GM23248 (cell line): Measurements from ENCODE around the gene CACNA1C. TPM values are rescaled to one million over a fixed set of nuclear protein-coding genes. Genes with fewer than 3 reads are reported as not detected.

Source experiments
- DNase-seq: peaks from one replicate; pipeline ENCODE4 v3.0.0-alpha.2; 2015
- H2AFZ ChIP-seq: fragments of 200-600 bp; sonication (generic); 2 replicates; pipeline ENCODE4 v1.6.1; 2016; ENCODE audit warnings: antibody characterized with exemption
- H3F3A ChIP-seq: fragments of 200-600 bp; sonication (generic); 2 replicates; pipeline ENCODE4 v1.6.1; 2016; ENCODE audit warnings: mild to moderate bottlenecking, antibody characterized with exemption, mixed run types; ENCODE audit not compliant: insufficient read depth
- H3K27ac ChIP-seq: fragments of 200-600 bp; sonication (generic); 2 replicates; pipeline ENCODE4 v1.5.1; 2016; ENCODE audit warnings: mild to moderate bottlenecking
- H3K27me3 ChIP-seq: fragments of 200-600 bp; sonication (generic); replicated peaks from 2 replicates; pipeline ENCODE4 v1.6.1; 2016; ENCODE audit warnings: mild to moderate bottlenecking; ENCODE audit not compliant: insufficient read depth
- H3K36me3 ChIP-seq: fragments of 200-600 bp; sonication (generic); 2 replicates; pipeline ENCODE4 v1.6.1; 2016; ENCODE audit warnings: low read depth, mild to moderate bottlenecking
- H3K4me1 ChIP-seq: fragments of 200-600 bp; sonication (generic); 2 replicates; pipeline ENCODE4 v1.6.1; 2016; ENCODE audit warnings: mild to moderate bottlenecking; ENCODE audit not compliant: insufficient read depth
- H3K4me2 ChIP-seq: fragments of 200-600 bp; sonication (generic); one replicate; pipeline ENCODE4 v1.6.1; 2016; ENCODE audit warnings: mild to moderate bottlenecking; ENCODE audit not compliant: unreplicated experiment
- H3K4me3 ChIP-seq: fragments of 200-600 bp; sonication (generic); 2 replicates; pipeline ENCODE4 v1.5.1; 2016; ENCODE audit warnings: mild to moderate bottlenecking
- H3K79me2 ChIP-seq: fragments of 200-600 bp; sonication (generic); 2 replicates; pipeline ENCODE4 v1.6.1; 2016; ENCODE audit warnings: mild to moderate bottlenecking; ENCODE audit not compliant: insufficient read depth
- H3K9ac ChIP-seq: fragments of 200-600 bp; sonication (generic); 2 replicates; pipeline ENCODE4 v1.6.1; 2016; ENCODE audit warnings: mild to moderate bottlenecking
- H3K9me2 ChIP-seq: fragments of 200-600 bp; sonication (generic); 2 replicates; pipeline ENCODE4 v1.6.1; 2016; ENCODE audit warnings: mixed run types, mild to moderate bottlenecking, moderate library complexity; ENCODE audit not compliant: insufficient read depth
- H3K9me3 ChIP-seq: fragments of 200-600 bp; sonication (generic); one replicate; pipeline ENCODE4 v1.6.1; 2017; ENCODE audit warnings: low read depth
- H4K20me1 ChIP-seq: fragments of 200-600 bp; sonication (generic); 2 replicates; pipeline ENCODE4 v1.6.0; 2016; ENCODE audit not compliant: insufficient read depth
- EZH2 ChIP-seq: fragments of 200-600 bp; sonication (generic); IDR thresholded peaks from 2 replicates; pipeline ENCODE4 v1.6.1; 2018; ENCODE audit warnings: antibody characterized with exemption, mild to moderate bottlenecking; ENCODE audit not compliant: insufficient read depth, poor library complexity, severe bottlenecking
- EZH2phosphoT487 ChIP-seq: fragments of 200-600 bp; sonication (generic); IDR thresholded peaks from 2 replicates; pipeline ENCODE4 v1.6.1; 2018; ENCODE audit warnings: antibody characterized with exemption, moderate library complexity, mild to moderate bottlenecking, low read depth; ENCODE audit not compliant: insufficient read depth
- WGBS, 2 experiments: methylation state at CpG; one replicate each; pipeline ENCODE4 v1.1.6; 2015 to 2017; ENCODE audit warnings: low lambda C conversion rate in 2 of 2, low coverage in 1 of 2; ENCODE audit errors: missing lambda C conversion rate in 2 of 2; 5-methylcytosine and 5-hydroxymethylcytosine counted together
- in situ Hi-C: fragments of 300-500 bp; cut with MboI; formaldehyde crosslinking; loops from 2 replicates; pipeline ENCODE4 v1.15.0; 2020
- polyA plus RNA-seq: library from polyadenylated mRNA; unstranded; fragments of >200 nt; fragmentation: Nextera tagmentation; extraction: Ambion mirVana; gene quantifications from 2 replicates; pipeline ENCODE4 v1.2.1, GENCODE V29; 2016
- total RNA-seq: library from RNA; depleted of rRNA; stranded (reverse); fragments of >200 nt; shearing (Covaris generic); gene quantifications from 2 replicates; pipeline ENCODE4 v1.2.3, GENCODE V29; 2014

The CACNA1C gene
- total and polyA plus RNA-seq, 2 experiments from 2014 or later = 4.9 to 11.5 TPM

- DNase-seq = no peak
- peaks cover 62% of the 10 kb centered on the region for H3K79me2 ChIP-seq
- H3K9me3 ChIP-seq = no peaks in the 10 kb centered on the region
- H3K27me3 ChIP-seq = no peaks in the 10 kb centered on the region
- no peak overlapping the region for H3K27ac ChIP-seq
- peaks cover 78% of the 10 kb centered on the region for H3K4me1 ChIP-seq
- in situ Hi-C loops = no loop called here
- peaks cover 56% of the 10 kb centered on the region for H3F3A ChIP-seq
- H3K9ac ChIP-seq = no peak overlapping the region
- H3K4me2 ChIP-seq = peak overlapping the region; percentile 22
- no peak overlapping the region for H2AFZ ChIP-seq
- no peaks in the 10 kb centered on the region for H4K20me1 ChIP-seq
- H3K36me3 ChIP-seq = no peaks in the 10 kb centered on the region
- no peaks in the 10 kb centered on the region for H3K9me2 ChIP-seq
- no peak for TF ChIP-seq EZH2
- TF ChIP-seq EZH2phosphoT487 = no peak
- WGBS, 2 experiments = 95 to 100% methylated on average over 2 of the region's 2 CpGs
- no peak overlapping the region for H3K4me3 ChIP-seq
These were observed 209.7 kb downstream of the CACNA1C start for GRCh38 chr12:2262449-2262848.

DNA sequence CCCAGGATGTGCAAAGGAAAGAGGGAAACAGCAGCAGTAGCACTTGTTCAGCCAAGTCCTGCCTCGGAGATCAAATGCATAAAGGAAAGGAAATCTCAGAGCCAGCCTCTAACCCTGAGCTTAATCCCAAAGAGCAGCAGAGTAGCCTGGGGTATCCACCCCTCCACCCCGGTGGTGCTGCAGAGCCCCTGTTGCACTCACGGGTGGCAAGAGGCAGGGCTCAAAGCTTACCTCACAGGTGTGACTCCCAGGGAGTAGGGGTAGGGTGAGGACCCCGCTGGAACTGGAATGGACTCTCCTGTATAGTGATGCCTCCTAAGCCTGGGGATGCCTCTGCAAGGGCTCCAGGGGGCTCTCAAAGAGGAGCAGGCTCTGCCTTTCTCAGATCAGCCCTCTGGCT lies 211.1 kb downstream of the CACNA1C start:
- 90% methylated on average over 4 of the region's 4 CpGs for WGBS, 2 experiments
- peak overlapping the region; percentile 59 for H3K4me2 ChIP-seq
- H3K9me2 ChIP-seq = no peaks in the 10 kb centered on the region
- TF ChIP-seq EZH2 (no peak), EZH2phosphoT487 (no peak)
- peak overlapping the region; percentile 51; the same call in 1 of the 2 replicates for H3K4me3 ChIP-seq
- DNase-seq = no peak
- H3K4me1 ChIP-seq = peaks cover 78% of the 10 kb centered on the region
- peak overlapping the region; percentile 95 for H3K27ac ChIP-seq
- H3K79me2 ChIP-seq = peaks cover 56% of the 10 kb centered on the region
- peak overlapping the region; percentile 69 for H3K9ac ChIP-seq
- no peaks in the 10 kb centered on the region for H3K36me3 ChIP-seq
- no peaks in the 10 kb centered on the region for H4K20me1 ChIP-seq
- H3K27me3 ChIP-seq = no peaks in the 10 kb centered on the region
- no peak overlapping the region for H2AFZ ChIP-seq
- peaks cover 56% of the 10 kb centered on the region for H3F3A ChIP-seq
- no peaks in the 10 kb centered on the region for H3K9me3 ChIP-seq
- in situ Hi-C loops = no loop called here

- Histone ChIP-seq H3K27me3 (no peaks in the 10 kb centered on the region), H2AFZ (no peak overlapping the region), H3K9me2 (no peaks in the 10 kb centered on the region), H3K27ac (peak overlapping the region; percentile 95), H3K4me3 (peak overlapping the region; percentile 51), H3K4me1 (peaks cover 81% of the 10 kb centered on the region), H3K4me2 (peak overlapping the region; percentile 76), H3K79me2 (peaks cover 53% of the 10 kb centered on the region), H4K20me1 (no peaks in the 10 kb centered on the region), H3K9ac (peak overlapping the region; percentile 74), H3K9me3 (no peaks in the 10 kb centered on the region), H3K36me3 (no peaks in the 10 kb centered on the region), H3F3A (peaks cover 58% of the 10 kb centered on the region)
- TF ChIP-seq EZH2phosphoT487 = no peak
- TF ChIP-seq EZH2 = no peak
- WGBS, 2 experiments = 0 to 4% methylated on average over 6 of the region's 6 CpGs
- in situ Hi-C loops = no loop called here
- DNase-seq = peak; percentile 97
These were observed 212.0 kb downstream of the CACNA1C start for GRCh38 chr12:2264651-2265232.

DNA sequence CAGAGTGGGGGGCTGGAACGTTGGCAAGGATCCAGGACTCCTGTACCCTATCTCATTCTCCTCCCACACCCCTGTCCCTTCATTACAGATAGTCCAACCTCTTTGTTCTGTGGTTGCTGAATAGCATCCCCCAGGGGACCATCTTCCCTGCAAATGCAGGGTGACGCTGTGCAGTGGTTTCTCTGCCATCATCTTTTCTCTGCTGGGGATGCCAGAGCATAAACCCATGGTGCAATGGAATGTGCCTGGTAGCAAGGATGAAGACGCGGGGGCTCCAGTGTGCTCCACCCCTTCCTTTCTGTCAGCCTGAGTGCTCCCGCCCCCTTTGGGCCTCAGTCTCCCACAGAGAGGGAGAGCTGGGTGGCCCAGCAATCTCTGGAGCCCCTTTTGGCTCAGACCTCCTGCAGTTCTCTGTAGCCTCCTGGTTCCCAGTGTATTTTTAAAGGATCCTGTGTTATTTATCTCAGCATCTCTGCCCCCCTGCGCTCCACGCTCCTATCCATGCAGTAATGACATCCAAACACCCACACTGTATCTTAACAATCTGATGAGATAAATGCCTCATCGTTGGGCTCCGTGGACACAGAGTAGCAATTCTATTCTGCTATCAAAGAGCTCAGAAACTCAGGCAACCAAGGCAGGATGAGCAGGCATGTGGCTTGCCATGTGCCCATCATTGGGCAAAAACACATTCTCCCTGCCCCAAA lies 212.8 kb downstream of the CACNA1C start:
- H3K9me3 ChIP-seq = no peaks in the 10 kb centered on the region
- peaks cover 60% of the 10 kb centered on the region for H3F3A ChIP-seq
- H3K27ac ChIP-seq = peak overlapping the region; percentile 95
- in situ Hi-C loops = no loop called here
- H3K4me1 ChIP-seq = peaks cover 81% of the 10 kb centered on the region
- H2AFZ ChIP-seq = no peak overlapping the region
- peak overlapping the region; percentile 74 for H3K9ac ChIP-seq
- TF ChIP-seq EZH2phosphoT487 (no peak), EZH2 (no peak)
- 38 to 41% methylated on average over 9 of the region's 9 CpGs for whole genome bisulfite sequencing, 2 experiments
- H3K4me3 ChIP-seq = peak overlapping the region; percentile 36
- H3K27me3 ChIP-seq = no peaks in the 10 kb centered on the region
- no peaks in the 10 kb centered on the region for H3K36me3 ChIP-seq
- H3K4me2 ChIP-seq = peak overlapping the region; percentile 76
- peak; percentile 94 for DNase-seq
- H3K79me2 ChIP-seq = peaks cover 55% of the 10 kb centered on the region
- no peaks in the 10 kb centered on the region for H4K20me1 ChIP-seq
- H3K9me2 ChIP-seq = no peaks in the 10 kb centered on the region
